Right ventricle myocardium superior (tissue), 1 donor: ENCODE results near the gene GAS6. TPM values are rescaled to one million over a fixed set of nuclear protein-coding genes. Genes with fewer than 3 reads are reported as not detected.
A peak's percentile ranks its signal among the peaks of the same experiment; 100 is the strongest.
"Not testable (repeated sequence)": the region's sequence is repeated elsewhere in the genome, so short reads cannot be mapped to it uniquely, and the experiment has no call there.

Experiments used
- ATAC-seq: fragments of 200-7000 bp; cut with Tn5 transposase; one replicate; pipeline ENCODE4 v1.9.1; 2020; ENCODE audit warnings: mild to moderate bottlenecking; ENCODE audit not compliant: poor library complexity
- DNase-seq: peaks from one replicate; pipeline ENCODE4 v3.0.0-alpha.2; 2020
- intact Hi-C: fragments of 100-400 bp; cut with DNase I; formaldehyde crosslinking; loops from one replicate; pipeline ENCODE4 v1.11.2; 2022
- total RNA-seq: library from RNA; stranded (reverse); fragmentation: NEBNext Ultra II Directional; extraction: Animal tissue kit (Norgen Biotek cat#: 25700); gene quantifications from one replicate; pipeline ENCODE4 v1.2.1, GENCODE V29; 2021
- donor health status: DM: no; HTN: yes; CAD: no; lungs with severe emphysema.

GAS6 gene
- total RNA-seq, 1 donor from 2014 or later: 181 TPM

DNA sequence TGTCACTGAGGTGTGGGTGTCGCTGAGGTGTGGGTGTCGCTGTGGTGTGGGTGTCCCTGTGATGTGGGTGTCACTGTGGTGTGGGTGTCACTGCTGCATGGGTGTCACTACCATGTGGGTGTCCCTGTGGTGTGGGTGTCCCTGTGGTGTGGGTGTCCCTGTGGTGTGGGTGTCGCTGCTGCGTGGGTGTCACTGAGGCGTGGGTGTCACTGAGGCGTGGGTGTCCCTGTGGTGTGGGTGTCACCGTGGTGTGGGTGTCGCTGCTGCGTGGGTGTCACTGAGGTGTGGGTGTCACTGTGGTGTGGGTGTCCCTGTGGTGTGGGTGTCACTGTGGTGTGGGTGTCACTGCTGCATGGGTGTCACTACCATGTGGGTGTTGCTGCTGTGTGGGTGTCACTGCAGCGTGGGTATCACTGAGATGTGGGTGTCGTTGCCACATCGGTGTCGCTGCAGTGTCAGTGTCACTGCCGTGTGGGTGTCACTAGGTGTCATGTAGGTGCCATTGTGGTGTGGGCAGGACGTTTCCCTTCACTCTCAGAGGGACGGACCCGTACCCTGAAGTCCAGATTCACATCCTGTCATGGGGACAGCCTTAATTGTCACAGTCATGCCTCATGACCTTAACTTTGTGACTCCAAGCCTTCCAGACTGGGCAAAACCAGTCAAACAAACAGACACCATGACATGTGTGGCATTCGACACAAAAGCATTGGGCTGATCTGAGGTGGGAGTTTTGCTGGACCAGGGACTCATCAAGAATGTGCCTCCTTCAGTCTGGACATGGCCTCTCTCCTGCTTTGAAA is 12.7 kb upstream of the GAS6 start:
- intact Hi-C loops: no loop called here
- DNase-seq (no peak), ATAC-seq (no peak)

DNA sequence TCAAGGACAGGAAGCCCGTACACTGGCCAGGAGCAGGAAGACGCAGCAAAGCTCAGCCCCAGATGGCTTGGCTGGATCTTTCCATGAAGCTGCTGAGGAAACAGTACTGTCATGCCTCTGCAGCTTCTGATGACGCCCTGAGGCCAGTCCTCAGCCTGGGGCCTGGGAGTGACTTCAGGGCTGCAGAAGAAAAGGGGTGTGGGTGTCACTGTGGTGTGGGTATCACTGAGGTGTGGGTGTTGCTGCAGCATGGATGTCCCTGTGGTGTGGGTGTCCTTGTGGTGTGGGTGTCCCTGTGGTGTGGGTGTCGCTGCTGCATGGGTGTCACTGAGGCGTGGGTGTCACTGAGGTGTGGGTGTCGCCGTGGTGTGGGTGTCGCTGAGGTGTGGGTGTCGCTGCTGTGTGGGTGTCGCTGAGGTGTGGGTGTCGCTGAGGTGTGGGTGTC is 12.0 kb upstream of the GAS6 start:
- intact Hi-C loops: no loop called here
- ATAC-seq (no peak), DNase-seq (no peak)

DNA sequence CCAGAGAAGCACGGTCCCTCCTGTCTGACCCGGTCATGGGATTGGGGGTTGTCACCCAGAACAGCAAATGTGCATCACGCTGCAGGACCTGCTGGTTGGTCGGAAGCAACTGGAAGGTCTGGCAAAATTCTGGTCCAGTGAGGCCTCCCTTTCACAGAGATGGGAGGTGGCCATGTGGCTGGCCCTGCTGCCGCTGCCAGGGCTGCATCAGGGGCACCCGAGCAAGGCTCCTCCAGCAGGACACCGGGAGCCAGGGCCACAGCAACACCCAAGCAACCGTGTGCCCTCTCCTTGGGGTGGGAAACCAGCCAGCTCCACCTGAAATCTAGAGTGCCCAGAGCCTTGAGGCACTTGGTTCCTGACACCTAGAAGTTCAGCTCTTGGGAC is 11.5 kb upstream of the GAS6 start:
- ATAC-seq: no peak
- no peak for DNase-seq
- intact Hi-C loops: no loop called here

DNA sequence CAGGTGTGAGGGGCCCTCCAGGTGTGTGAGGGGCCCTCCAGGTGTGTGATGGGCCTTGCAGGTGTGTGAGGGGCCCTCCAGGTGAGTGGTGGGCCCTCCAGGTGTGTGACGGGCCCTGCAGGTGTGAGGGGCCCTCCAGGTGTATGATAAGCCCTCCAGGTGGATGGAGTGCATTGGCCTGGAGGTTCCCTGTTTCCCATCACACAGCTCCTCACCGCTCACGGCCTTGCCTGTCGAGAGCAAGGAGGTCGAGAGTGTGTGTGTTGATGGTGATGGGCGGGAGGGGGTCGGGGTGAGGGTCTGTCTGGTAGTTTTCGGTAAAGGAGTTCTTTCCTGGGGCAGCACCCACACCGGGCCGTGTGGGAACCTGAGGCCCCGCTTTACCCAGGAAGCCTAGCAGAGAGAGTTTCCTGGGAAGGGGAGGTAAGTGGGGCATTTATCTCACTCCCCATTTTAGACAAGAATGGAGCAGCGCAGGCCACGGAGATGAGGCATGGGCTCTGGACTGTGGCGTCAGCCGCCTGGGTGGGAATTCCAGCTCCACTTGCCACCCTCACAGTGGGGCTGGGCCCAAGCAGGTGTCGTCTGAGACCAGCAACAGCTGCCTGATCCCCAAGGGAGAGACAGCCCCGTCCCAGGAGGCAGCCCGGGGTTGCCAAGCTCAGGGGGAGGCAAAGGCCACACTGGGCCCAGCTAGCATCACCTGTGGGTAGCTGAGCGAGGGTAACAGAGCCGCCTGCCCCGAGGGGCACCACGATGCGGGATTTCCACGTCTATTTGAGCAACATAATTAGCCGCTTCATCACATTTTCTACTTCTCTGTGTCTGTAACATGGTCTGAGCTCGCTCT is 10.9 kb upstream of the GAS6 start:
- intact Hi-C loops: no loop called here
- no peak for ATAC-seq
- DNase-seq: no peak

DNA sequence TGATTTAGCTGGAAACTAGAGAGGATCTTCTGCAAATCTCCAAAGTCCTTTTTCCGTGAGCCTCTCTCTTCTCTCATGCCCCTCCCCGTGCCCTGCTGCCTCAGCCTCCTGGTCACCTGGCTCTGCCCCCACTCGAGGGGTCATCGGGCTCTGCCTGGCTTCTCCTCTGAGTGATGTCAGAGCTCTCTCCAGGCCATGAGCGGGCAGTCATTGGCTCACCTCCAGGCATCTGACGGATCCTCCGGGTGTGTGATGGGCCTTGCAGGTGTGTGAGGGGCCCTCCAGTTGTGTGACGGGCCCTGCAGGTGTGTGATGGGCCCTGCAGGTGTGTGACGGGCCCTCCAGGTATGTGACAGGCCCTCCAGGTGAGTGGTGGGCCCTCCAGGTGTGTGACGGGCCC is 10.3 kb upstream of the GAS6 start:
- intact Hi-C loops: no loop called here
- ATAC-seq: no peak
- no peak for DNase-seq

DNA sequence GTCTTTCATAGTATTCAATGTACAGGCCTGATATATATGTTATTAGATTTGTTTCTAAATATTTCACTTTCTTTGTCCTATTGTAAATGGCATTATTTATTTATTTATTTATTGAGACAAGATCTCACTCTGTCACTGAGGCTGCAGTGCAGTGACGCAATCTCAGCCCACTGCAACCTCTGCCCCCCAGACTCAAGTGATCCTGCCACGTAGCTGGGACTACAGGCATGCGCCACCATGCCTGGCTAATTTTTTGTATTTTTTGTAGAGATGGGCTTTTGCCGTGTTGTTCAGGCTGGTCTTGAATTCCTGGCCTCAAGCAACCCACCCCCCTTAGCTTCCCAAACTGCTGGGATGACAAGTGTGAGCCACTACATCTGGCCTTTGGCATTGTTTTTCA is 5.4 kb upstream of the GAS6 start:
- DNase-seq: no peak
- ATAC-seq: no peak
- intact Hi-C loops: no loop called here

DNA sequence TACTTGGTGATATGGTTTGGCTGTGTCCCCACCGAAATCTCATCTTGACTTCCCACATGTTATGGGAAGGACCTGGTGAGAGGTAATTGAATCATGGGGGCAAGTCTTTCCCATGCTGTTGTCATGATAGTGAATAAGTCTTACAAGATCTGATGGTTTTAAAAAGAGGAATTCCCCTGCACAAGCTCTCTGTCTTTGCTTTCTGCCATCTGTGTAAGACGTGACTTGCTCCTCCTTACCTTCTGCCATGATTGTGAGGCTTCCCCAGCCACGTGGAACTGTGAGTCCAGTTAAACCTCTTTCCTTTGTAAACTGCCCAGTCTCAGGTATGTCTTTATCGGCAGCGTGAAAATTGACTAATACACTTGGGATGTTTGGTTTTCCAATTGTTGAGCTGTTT is 4.0 kb upstream of the GAS6 start:
- ATAC-seq, DNase-seq, intact Hi-C loops: not testable (repeated sequence)

DNA sequence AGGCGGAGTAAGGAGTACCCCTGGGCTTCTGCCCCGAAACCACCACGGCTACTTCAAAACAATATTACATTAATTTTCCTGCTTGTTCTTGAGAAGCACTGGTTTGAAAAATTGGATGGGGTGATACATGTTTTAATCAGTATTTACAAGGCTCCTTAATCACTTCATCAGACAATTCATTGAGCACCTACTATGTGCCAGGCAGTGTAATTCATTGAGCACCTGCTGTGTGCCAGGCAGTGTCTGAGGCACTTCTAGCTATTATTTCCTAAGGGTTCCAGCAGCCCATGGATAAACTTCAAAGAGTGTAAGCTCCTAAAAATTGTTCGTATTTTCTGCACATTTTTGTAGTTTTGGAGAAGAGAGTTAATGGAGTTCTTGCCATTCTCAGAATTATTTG is 1.6 kb upstream of the GAS6 start:
- intact Hi-C loops: no loop called here
- DNase-seq (no peak), ATAC-seq (no peak)

DNA sequence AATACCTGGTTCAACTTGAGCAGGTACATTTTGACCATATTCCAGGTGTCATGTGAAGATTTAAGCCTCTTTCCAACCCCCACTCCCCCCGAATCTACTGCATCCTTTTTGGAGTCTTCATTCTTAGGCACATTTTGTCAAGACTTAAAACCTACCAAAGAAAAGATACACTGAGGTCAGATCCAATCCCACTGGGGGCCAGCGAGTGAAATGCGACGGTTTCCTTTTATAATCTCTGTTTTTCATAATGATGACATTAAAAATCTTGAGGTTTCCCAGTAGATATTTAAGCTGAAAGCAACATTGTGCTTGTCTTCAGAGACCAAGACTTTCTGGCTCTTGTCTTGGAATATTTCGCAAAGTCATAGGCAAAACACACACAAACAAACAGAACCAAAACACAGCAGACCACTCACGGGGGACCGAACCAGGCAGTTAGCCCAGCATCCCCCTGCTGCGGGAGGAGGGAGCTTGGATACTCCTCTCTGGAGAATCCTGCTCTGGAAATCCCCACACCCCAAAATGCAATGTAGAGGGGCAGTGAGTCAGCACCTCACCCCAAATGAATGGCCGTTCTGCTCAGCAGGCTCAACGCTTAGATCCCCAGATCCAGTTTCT is 506 bp upstream of the GAS6 start:
- ATAC-seq: peak; percentile 2
- DNase-seq: peak; percentile 47
- intact Hi-C loops: no loop called here

DNA sequence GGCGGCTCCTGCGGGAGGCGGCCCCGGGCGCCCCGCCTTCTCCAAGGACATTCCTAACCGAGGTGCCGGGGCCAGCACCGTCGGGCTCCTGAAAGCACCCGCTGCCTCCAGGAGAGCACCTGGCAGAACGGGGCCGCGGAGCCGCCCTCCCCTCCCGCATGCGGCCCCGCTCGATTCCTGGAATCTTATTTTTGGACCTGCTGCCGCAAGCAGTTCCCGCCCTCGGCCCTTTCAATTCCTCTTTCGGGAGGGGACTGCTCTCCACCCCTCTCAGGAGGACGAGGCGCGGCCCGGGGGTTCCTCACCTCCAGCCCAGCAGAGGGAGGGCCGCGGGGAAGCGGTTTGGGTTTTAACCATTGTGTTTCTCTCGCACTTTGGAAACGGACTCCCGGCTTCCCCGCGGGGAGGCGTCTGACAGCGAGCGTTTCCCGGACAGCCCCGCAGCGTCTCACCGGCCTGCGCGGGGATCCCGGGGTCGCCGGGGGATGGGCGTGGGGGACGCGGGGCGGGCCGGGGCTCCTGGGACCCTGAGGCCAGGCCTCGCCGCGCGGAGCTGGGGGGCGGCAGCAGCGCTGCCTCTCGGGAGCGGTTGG is 849 bp downstream of the GAS6 start:
- intact Hi-C loops: no loop called here
- ATAC-seq (peak; percentile 55), DNase-seq (peak; percentile 79)

DNA sequence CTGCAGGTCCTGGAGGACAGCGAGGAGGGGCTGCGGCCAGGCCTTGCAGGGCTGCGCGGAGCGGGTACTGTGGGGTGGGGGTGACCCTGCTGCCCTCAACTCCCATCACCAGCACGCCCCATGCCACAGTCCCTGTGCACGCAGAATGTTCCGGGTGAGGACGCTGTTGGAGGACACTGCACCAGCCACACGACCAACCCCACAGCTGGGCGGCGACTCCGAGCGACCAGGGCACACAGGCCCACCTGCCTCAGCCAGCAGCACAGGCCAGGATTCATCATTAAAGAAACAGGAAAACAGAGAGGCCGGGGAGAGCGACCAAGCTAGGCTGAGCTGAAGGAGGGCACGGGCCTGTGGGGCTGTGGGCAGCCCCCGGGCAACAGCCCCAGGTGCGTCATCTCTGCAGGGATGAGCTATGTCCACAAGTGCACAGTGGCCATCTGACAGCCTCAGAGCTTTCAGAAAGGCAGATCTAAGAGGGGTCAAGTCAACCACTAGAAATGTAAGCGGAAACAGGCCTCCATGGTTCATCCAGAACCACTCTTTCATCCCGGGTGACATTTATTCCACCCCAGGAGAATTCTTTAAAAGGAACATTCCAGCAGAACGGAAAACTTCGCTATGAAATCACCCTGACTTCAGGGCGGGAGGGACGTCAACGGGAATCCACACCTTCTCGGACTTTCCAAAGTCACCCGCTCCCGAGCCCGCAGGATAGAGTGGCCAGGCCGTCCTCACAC is 1.5 kb downstream of the GAS6 start:
- intact Hi-C loops: no loop called here
- DNase-seq (no peak), ATAC-seq (peak; percentile 2)

DNA sequence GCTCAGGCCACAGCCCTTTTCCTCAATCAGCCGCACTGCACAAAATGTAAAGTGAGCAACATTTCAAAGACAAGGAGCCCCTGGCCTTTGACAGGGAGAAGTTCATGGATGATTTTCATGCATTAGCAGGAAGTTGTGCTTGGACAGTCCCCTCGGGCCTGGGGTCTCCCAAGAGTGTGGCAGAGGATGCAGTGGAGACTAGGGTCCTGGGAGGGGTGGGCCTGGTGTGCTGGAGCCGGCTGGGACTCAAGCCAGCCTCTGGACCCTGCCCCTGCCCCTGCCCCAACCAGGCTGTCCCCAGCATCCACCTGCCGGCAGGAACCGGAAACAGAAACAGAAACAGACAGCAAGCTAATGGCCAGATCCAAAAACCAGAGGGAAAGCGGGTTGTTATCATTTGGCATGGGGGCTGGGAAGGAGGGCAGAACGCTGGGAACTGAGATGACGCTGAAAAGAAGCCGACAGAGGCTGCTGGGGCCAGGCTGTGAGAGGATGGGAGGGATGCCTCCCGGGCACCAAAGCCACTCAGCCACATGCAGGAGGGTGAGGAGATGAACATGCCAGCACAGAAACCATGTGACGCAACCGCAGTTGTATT is 2.3 kb downstream of the GAS6 start:
- no peak for ATAC-seq
- intact Hi-C loops: no loop called here
- no peak for DNase-seq

DNA sequence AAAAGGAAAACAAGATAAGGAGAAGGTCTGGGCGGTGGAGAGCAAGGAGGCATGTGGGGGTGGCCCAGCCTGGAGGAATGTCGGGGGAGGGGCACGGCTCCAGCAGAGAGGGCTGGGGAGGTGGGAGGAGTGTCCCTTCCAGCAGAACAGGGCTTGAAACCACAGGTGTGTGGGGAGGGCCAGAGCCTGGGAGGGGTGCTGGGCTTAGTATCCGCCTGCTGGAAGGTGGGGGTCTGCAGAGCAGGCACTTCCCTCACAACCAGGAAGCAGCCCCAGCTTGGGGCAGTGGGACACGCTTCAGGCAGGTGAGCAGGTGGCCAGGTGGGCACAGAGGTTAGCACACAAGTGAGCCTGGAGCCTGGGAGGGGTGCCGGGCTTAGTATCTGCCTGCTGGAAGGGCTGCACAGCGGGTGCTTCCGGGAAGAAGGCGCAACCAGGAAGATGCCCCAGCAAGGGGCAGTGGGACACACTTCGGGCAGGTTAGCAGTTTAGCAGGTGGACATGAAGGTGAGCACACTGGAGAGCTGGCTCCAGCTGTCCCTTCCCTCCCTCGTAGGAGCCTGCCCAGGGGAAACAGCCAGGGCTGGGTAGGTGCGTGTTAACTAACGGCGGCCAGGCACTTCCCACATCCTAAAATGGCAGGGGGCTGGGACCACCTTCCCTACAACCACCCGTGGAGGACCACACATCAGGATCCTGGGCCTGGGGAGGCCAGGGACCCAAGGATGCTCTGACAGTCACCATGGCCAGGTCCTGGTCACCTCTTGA is 3.0 kb downstream of the GAS6 start:
- DNase-seq (no peak), ATAC-seq (no peak)
- intact Hi-C loops: no loop called here

DNA sequence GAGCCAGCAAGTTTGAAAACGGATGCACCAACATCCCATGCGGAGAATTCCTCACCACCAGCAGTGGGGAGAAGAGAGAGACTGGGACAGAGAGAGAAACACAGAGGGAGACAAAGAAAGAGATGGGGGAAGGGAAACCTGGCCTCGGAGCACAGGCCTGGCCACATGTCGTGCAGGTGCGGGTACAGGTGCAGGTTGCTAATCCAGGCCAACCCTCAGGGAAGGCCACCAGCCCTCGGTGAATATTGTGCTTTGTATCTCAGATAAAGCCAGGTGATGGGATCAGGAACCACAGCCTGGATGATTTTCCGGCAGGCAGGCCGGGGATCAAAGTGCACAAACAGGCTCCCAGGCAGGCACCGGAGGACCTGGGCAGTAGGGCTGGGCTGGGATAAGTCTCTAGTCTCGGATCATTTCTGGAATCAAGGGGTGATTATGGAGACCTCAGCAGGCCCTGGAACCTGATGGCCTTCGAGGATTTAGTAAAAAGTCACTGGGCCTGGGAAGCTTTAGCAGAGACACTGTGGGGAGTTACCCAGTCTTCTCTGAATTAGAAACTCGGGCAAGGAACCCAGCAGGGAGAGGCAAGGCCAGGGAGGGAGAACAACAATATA is 3.7 kb downstream of the GAS6 start:
- ATAC-seq: no peak
- intact Hi-C loops: no loop called here
- DNase-seq: no peak

DNA sequence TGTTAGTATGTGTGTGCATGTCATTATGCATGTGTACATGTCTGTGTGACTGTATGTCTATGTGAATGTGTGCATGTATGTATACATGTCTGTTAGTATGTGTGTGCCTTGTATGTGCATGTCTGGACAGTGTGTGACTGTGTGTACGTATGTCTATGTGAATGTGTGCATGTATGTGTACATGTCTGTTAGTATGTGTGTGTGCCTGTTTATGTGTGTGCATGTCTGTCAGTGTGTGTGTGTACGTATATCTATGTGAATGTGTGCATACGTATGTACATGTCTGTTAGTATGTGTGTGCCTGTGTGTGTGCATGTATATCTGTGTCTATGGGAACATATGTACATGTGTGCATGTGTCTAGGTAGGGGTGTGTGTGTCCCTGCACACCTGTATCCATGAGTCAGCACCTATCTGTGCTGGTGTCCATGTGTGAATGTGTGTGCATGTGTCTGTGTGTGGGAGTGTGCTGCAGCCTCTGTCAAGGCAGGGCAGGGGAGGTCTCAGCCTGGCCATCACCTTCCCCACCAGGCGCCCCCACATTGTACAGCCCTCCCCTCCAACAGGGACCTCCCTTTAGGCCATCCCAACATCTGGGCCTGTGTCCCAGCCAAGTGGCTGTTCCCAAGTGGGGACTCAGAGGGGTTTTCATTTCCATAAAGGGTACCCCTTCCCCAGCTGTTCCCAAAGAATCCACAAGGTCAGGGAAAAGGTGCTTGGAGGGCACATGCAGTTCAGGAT is 4.4 kb downstream of the GAS6 start:
- DNase-seq (no peak), ATAC-seq (no peak)
- intact Hi-C loops: no loop called here

DNA sequence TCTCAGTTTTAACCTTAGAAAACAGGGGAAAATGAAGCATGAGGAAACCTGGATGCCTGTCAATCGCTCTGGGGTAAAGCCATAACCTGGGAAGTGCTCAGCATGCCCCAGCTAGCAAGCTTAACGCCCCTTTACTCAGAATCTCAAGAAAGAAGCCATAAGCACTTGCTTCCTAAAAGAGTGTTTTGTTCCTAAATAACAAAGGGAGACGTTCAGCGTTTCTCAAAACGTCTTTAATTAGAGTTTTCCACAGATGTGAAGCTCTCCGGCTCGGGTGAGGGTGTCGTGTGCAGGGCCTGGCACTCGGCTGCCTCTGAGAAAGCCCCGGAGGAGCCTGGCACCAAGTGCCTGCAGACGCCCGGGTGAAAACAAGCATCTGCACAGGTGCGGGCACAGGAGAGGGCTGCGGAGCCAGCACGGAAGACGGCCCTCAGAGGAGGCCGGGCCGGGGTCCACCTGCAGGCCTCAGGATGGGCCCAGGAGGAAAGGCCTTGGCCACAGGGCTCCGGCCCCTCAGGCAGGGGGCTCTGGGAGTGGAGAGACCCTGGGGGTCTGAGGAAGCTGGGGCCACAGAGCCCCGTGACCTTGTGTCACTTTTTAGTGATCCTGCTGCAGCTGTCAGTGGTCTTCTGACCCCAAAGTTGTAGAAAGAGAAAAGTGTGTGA is 6.2 kb downstream of the GAS6 start:
- ATAC-seq (no peak), DNase-seq (no peak)
- intact Hi-C loops: no loop called here
